ENCODE data around the gene TOMM40L.

DNA sequence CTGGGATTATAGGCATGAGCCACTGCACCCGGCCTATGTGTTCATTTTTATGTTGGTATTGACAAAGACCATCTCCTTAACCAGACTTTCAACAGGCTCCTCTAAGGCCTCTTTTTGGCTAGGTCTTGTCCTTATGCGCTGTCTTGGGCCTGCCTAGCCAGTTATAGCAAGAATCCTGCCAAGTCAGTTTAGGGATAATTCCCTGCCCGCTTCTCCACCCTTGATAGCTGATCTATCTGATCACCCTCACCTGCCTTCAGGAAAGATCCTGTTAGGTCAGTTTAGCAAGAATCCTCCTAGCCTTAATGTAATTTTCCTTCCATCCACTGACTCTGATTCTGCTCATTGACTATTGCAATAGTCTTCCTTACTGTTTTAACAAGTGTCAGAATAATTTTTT is 46.2 kb upstream of the TOMM40L start:
- TF ChIP-seq, protein P1, sequence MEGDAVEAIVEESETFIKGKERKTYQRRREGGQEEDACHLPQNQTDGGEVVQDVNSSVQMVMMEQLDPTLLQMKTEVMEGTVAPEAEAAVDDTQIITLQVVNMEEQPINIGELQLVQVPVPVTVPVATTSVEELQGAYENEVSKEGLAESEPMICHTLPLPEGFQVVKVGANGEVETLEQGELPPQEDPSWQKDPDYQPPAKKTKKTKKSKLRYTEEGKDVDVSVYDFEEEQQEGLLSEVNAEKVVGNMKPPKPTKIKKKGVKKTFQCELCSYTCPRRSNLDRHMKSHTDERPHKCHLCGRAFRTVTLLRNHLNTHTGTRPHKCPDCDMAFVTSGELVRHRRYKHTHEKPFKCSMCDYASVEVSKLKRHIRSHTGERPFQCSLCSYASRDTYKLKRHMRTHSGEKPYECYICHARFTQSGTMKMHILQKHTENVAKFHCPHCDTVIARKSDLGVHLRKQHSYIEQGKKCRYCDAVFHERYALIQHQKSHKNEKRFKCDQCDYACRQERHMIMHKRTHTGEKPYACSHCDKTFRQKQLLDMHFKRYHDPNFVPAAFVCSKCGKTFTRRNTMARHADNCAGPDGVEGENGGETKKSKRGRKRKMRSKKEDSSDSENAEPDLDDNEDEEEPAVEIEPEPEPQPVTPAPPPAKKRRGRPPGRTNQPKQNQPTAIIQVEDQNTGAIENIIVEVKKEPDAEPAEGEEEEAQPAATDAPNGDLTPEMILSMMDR (conservative IDR thresholded peaks at IDR 0.05; ENCODE audit: low read length) = no peak
- no peak for TF ChIP-seq EZH2phosphoT487 (IDR thresholded peaks at IDR 0.05; ENCODE audit: borderline replicate concordance, low read depth, low read length)
